Spinal cord (tissue), 10 donors: ENCODE measurements around the gene MGAT5B. TPM values are rescaled to one million over a fixed set of nuclear protein-coding genes. Genes with fewer than 3 reads are reported as not detected.
A peak's percentile ranks its signal among the peaks of the same experiment; 100 is the strongest.

Experiments used
- DNase-seq, 6 donors: peaks; one replicate each; pipeline versions ENCODE4 v3.0.0 to v3.0.0-alpha.2; 2013 to 2015; ENCODE audit warnings: low spot score in 6 of 6, low read depth in 4 of 6
- H3K27ac ChIP-seq: one replicate; pipeline ENCODE4 v1.5.1; 2013; ENCODE audit warnings: low read depth, low read length, control low read depth
- H3K27me3 ChIP-seq: one replicate; pipeline ENCODE4 v1.6.1; 2013; ENCODE audit warnings: low read length; ENCODE audit not compliant: control insufficient read depth, insufficient read depth
- H3K36me3 ChIP-seq: one replicate; pipeline ENCODE4 v1.6.1; 2013; ENCODE audit warnings: low read length; ENCODE audit not compliant: control insufficient read depth, insufficient read depth
- H3K4me1 ChIP-seq: one replicate; pipeline ENCODE4 v1.6.1; 2013; ENCODE audit warnings: low read length; ENCODE audit not compliant: control insufficient read depth, insufficient read depth
- H3K4me3 ChIP-seq: one replicate; pipeline ENCODE4 v1.5.1; 2013; ENCODE audit warnings: low read depth, low read length, control low read depth
- H3K9me3 ChIP-seq: one replicate; pipeline ENCODE4 v1.6.1; 2013; ENCODE audit warnings: low read length; ENCODE audit not compliant: control insufficient read depth, insufficient read depth
- WGBS: methylation state at CpG from one replicate; pipeline ENCODE4 v1.1.5; 2013; ENCODE audit warnings: missing lambda C conversion rate; ENCODE audit not compliant: insufficient coverage; 5-methylcytosine and 5-hydroxymethylcytosine counted together
- polyA plus RNA-seq, 2 donors: library from polyadenylated mRNA; unstranded; fragments of 120-200 nt; gene quantifications; one replicate each; pipeline ENCODE4 v1.2.1, GENCODE V29; 2013; ENCODE audit not compliant: insufficient read length in 2 of 2
- total RNA-seq, 2 donors: library from RNA; depleted of rRNA in 1 of 2; stranded (reverse); fragments of 120-200 nt in 1 of 2; fragments of >200 nt in 1 of 2; gene quantifications; one replicate each; pipeline versions ENCODE4 v1.2.3 to v1.2.4, GENCODE V29; 2013 to 2014
- donor health status: healthy.

MGAT5B gene
- total and polyA plus RNA-seq, 4 donors, result 6.9 to 80.5 (median 41.6) TPM

- Histone ChIP-seq H3K27ac (no peak overlapping the region), H3K4me3 (no peak overlapping the region), H3K9me3 (no peaks in the 10 kb centered on the region), H3K36me3 (peaks cover 6% of the 10 kb centered on the region), H3K27me3 (peaks cover 7% of the 10 kb centered on the region), H3K4me1 (peaks cover 32% of the 10 kb centered on the region)
- no peak for DNase-seq
- WGBS, result 96% methylated on average over 4 of the region's 5 CpGs
Observed at GRCh38 chr17:76866203-76866602, 2.0 kb upstream of the MGAT5B start.

DNA sequence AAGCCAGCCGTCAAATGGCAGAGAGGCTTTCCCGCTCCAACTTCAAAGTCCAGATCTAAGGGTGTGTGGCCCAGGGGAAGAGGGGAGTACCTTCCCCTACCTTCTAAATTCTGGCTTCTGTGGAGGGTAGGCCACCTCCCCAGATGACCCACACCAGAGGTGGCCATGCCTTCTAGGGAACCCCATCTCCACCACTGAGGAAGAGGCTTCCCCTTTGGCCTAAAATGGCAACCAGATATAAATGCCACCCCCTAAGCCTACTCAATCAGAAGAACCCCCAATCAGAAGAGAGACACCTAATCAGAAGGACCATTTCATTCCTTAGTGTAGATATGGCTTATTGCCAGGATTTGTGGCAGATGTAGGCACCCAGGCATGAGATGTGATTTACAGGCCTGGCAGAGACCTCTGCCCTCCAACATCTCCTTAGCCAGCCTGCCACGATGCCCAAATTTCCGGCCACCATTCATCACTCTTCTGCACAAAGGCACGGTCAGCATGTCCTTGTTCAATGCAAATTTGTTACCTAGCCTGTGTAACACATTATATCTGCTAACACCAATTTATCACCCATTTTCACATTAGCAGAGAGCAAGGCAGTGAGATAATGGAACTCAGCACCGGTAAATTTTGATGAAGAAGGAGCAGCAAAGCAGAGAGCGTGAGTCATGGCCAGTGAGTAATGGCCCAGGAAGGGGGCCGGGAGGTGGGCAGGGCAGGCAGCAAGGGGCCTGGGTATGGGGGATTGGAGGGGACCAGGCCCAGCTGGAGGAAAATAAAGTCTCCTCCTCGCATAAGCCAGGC is 1.2 kb upstream of the MGAT5B start:
- Histone ChIP-seq H3K27ac (no peak overlapping the region), H3K4me3 (no peak overlapping the region), H3K36me3 (peaks cover 7% of the 10 kb centered on the region), H3K9me3 (no peaks in the 10 kb centered on the region), H3K4me1 (peaks cover 39% of the 10 kb centered on the region), H3K27me3 (peaks cover 7% of the 10 kb centered on the region)
- WGBS, result 59% methylated on average over 7 of the region's 9 CpGs
- DNase-seq, result peak in 1 of 6 donors; percentile 60

- Histone ChIP-seq H3K27ac (no peak overlapping the region), H3K4me1 (peaks cover 46% of the 10 kb centered on the region), H3K36me3 (peaks cover 12% of the 10 kb centered on the region), H3K4me3 (no peak overlapping the region), H3K27me3 (peaks cover 7% of the 10 kb centered on the region), H3K9me3 (no peaks in the 10 kb centered on the region)
- DNase-seq, result peak in 2 of 6 donors; percentile 31 to 59
- WGBS, result 25% methylated on average over 19 of the region's 20 CpGs
Observed at GRCh38 chr17:76867578-76868175, 527 bp upstream of the MGAT5B start.

DNA sequence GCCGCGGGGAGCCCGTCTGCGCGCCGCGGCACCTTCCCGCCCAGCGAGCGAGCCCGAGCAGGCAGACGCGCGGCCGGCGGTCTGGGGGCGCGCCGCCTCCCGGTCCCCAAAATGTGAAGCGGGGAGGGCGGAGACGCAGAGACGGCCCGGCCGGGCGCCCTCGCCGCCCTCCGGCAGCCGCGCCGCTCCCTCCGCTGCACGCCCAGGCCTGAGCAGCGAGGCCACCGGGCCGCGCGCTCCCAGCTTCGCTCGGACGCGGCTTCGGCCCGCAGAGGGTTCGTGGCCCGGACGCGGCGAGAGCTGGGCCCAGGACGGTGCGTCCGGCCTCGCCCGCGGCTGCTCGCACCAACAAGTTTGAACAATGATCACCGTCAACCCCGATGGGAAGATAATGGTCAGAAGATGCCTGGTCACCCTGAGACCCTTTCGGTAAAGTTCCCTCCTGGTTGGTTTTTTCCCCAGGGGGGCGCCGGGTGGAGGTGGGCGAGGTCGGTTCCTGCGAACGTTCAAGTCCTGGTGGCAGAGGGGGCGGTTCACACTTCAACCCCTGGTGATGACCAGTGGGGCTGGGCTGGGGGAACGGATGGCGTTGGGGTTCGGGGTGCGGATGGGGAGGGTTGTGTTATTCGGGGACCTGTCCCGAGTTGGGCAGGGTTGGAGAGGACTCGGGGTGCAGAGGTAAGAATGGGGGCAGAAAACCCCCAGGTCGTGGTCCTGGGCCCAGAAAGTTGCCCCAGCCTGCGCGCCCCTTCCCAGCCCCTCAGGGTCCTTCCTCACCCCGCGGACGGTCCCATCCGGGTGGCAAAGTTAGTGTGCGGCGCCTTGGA is 678 bp downstream of the MGAT5B start:
- H3K27ac ChIP-seq, result no peak overlapping the region
- WGBS, result under 1% methylated on average over 80 of the region's 84 CpGs
- peaks cover 23% of the 10 kb centered on the region for H3K36me3 ChIP-seq
- DNase-seq, result peak in 1 of 6 donors; percentile 41
- no peaks in the 10 kb centered on the region for H3K9me3 ChIP-seq
- H3K4me3 ChIP-seq, result peak overlapping the region; percentile 41
- H3K4me1 ChIP-seq, result peaks cover 51% of the 10 kb centered on the region
- H3K27me3 ChIP-seq, result peaks cover 7% of the 10 kb centered on the region

GRCh38 chr17:76869496-76870376 is 1.5 kb downstream of the MGAT5B start:
- 3% methylated on average over 79 of the region's 80 CpGs for WGBS
- H3K27me3 ChIP-seq, result peaks cover 7% of the 10 kb centered on the region
- peaks cover 51% of the 10 kb centered on the region for H3K4me1 ChIP-seq
- H3K9me3 ChIP-seq, result no peaks in the 10 kb centered on the region
- peak in 2 of 6 donors; percentile 51 to 57 for DNase-seq
- H3K4me3 ChIP-seq, result peak overlapping the region; percentile 41
- H3K36me3 ChIP-seq, result peaks cover 31% of the 10 kb centered on the region
- no peak overlapping the region for H3K27ac ChIP-seq

GRCh38 chr17:76870377-76870714 is 2.1 kb downstream of the MGAT5B start:
- 32% methylated on average over 15 of the region's 16 CpGs for WGBS
- Histone ChIP-seq H3K4me3 (no peak overlapping the region), H3K36me3 (peaks cover 32% of the 10 kb centered on the region), H3K4me1 (peaks cover 51% of the 10 kb centered on the region), H3K27me3 (peaks cover 7% of the 10 kb centered on the region), H3K9me3 (no peaks in the 10 kb centered on the region), H3K27ac (no peak overlapping the region)
- no peak for DNase-seq

GRCh38 chr17:76871668-76872067 is 3.5 kb downstream of the MGAT5B start:
- H3K9me3 ChIP-seq, result no peaks in the 10 kb centered on the region
- peak in 1 of 6 donors; percentile 35 for DNase-seq
- WGBS, result 80% methylated on average over 2 of the region's 4 CpGs
- peaks cover 39% of the 10 kb centered on the region for H3K36me3 ChIP-seq
- peaks cover 53% of the 10 kb centered on the region for H3K4me1 ChIP-seq
- H3K4me3 ChIP-seq, result no peak overlapping the region
- no peak overlapping the region for H3K27ac ChIP-seq
- peaks cover 7% of the 10 kb centered on the region for H3K27me3 ChIP-seq

DNA sequence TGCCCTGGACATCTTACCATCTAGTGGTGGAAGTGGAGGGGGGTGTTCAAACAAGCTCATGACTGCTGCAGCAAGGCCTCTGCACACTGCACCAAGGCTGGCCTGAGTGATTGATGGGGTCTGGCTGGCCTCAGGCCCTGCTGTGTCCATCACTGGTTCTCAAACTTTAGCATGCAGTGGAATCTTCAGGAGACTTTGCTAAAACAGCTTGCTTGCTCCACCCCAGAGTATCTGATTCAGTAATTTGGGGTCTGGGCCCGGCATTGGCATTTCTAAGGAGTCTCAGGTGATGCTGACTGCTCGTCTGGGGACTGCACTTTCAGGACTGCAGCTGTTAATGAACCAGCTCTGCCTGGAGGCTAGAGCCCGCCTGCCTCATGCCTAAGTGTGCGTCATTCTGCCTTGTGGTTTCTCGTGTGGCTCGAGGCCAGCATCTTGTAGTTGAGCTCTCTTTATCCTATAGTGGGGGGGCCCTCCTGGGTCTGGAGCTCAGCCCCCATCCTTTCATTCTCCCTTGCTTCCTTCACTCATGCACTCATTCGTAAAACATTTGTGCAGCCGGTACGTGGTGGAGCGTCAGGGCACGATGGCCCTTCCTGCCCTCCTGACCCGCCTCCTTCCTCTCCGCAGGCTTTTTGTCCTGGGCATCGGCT is 4.1 kb downstream of the MGAT5B start:
- Histone ChIP-seq H3K27me3 (peaks cover 7% of the 10 kb centered on the region), H3K4me1 (peaks cover 56% of the 10 kb centered on the region)

More for the DNA sequence above, 4.1 kb downstream of the MGAT5B start:
- H3K4me3 ChIP-seq, result no peak overlapping the region
- peak in 1 of 6 donors; percentile 49 for DNase-seq
- peaks cover 42% of the 10 kb centered on the region for H3K36me3 ChIP-seq
- H3K27ac ChIP-seq, result no peak overlapping the region
- H3K9me3 ChIP-seq, result no peaks in the 10 kb centered on the region
- 66% methylated on average over 14 of the region's 14 CpGs for WGBS
